ENCODE measurements around the gene EIF2AK2.

- TF ChIP-seq EZH2phosphoT487 (IDR thresholded peaks at IDR 0.05; ENCODE audit: insufficient read depth, low read depth) (no peak), EZH2 (IDR thresholded peaks at IDR 0.05; ENCODE audit: insufficient read depth, poor library complexity, severe bottlenecking) (no peak)
Measured at GRCh38 chr2:37180640-37181039, 23.9 kb upstream of the EIF2AK2 start.

Measured in GM23248 (cell line).